Karpas-422 (cell line): Measurements from ENCODE around the gene MARCO. TPM values are rescaled to one million over a fixed set of nuclear protein-coding genes. Genes with fewer than 3 reads are reported as not detected.
"Not testable (repeated sequence)": the region's sequence is repeated elsewhere in the genome, so short reads cannot be mapped to it uniquely, and the experiment has no call there.

Experiments
- DNase-seq: peaks from one replicate; pipeline ENCODE4 v3.0.0-alpha.2; 2015
- H2AFZ ChIP-seq: fragments of 200-600 bp; sonication (generic); 2 replicates; pipeline ENCODE4 v1.6.1; 2014; ENCODE audit warnings: antibody characterized with exemption, low read length, mixed read lengths
- H3K27ac ChIP-seq: fragments of 200-600 bp; sonication (generic); 2 replicates; pipeline ENCODE4 v1.5.1; 2014; ENCODE audit warnings: mild to moderate bottlenecking, low read length, moderate library complexity
- H3K27me3 ChIP-seq: fragments of 200-600 bp; sonication (generic); 2 replicates; pipeline ENCODE4 v1.6.1; 2014; ENCODE audit warnings: low read length, mixed read lengths
- H3K36me3 ChIP-seq: fragments of 200-600 bp; sonication (generic); 2 replicates; pipeline ENCODE4 v1.6.1; 2014; ENCODE audit warnings: low read length, mixed read lengths; ENCODE audit not compliant: insufficient read depth
- H3K4me1 ChIP-seq: fragments of 200-600 bp; sonication (generic); 2 replicates; pipeline ENCODE4 v1.6.1; 2014; ENCODE audit warnings: mild to moderate bottlenecking, low read length, mixed read lengths
- H3K4me2 ChIP-seq: fragments of 200-600 bp; sonication (generic); 2 replicates; pipeline ENCODE4 v1.6.1; 2014; ENCODE audit warnings: low read length, low read depth, mild to moderate bottlenecking; ENCODE audit not compliant: poor library complexity, severe bottlenecking
- H3K4me3 ChIP-seq: fragments of 200-600 bp; sonication (generic); 2 replicates; pipeline ENCODE4 v1.5.1; 2014; ENCODE audit warnings: mild to moderate bottlenecking, antibody characterized with exemption, low read length, mixed read lengths
- H3K79me2 ChIP-seq: fragments of 200-600 bp; sonication (generic); 2 replicates; pipeline ENCODE4 v1.6.1; 2014; ENCODE audit warnings: mild to moderate bottlenecking, low read length, mixed read lengths
- H3K9ac ChIP-seq: fragments of 200-600 bp; sonication (generic); 2 replicates; pipeline ENCODE4 v1.6.0; 2014; ENCODE audit warnings: low read length
- H3K9me2 ChIP-seq: fragments of 200-600 bp; sonication (generic), shearing (Covaris generic); replicated peaks from 2 replicates; pipeline ENCODE4 v1.6.0; 2014; ENCODE audit warnings: mild to moderate bottlenecking, low read length, moderate library complexity; ENCODE audit not compliant: insufficient read depth
- H3K9me3 ChIP-seq: fragments of 300-700, 200-600 bp; sonication (generic); 2 replicates; pipeline ENCODE4 v1.6.1; 2014; ENCODE audit warnings: low read length, mixed read lengths
- H4K20me1 ChIP-seq: fragments of 200-600 bp; sonication (generic); 2 replicates; pipeline ENCODE4 v1.6.1; 2014; ENCODE audit warnings: mild to moderate bottlenecking, antibody characterized with exemption, low read length, low read depth; ENCODE audit not compliant: insufficient read depth
- total RNA-seq: library from RNA; depleted of rRNA; stranded (reverse); fragments of >200 nt; shearing (Covaris generic); gene quantifications from 2 replicates; pipeline ENCODE4 v1.2.3, GENCODE V29; 2014; ENCODE audit warnings: low replicate concordance

The MARCO gene
- total RNA-seq, 1 experiment from 2014 or later = not detected

- Histone ChIP-seq H3K4me1 (no peaks in the 10 kb centered on the region), H3K9ac (no peak overlapping the region), H3K79me2 (no peaks in the 10 kb centered on the region), H4K20me1 (no peaks in the 10 kb centered on the region), H3K27me3 (no peaks in the 10 kb centered on the region), H3K4me3 (no peak overlapping the region), H3K27ac (no peak overlapping the region), H3K9me2 (no peaks in the 10 kb centered on the region), H3K4me2 (no peak overlapping the region), H2AFZ (no peak overlapping the region), H3K9me3 (no peaks in the 10 kb centered on the region), H3K36me3 (no peaks in the 10 kb centered on the region)
- no peak for DNase-seq
These were observed 51.4 kb downstream of the MARCO start for GRCh38 chr2:118993392-118993752.

DNA sequence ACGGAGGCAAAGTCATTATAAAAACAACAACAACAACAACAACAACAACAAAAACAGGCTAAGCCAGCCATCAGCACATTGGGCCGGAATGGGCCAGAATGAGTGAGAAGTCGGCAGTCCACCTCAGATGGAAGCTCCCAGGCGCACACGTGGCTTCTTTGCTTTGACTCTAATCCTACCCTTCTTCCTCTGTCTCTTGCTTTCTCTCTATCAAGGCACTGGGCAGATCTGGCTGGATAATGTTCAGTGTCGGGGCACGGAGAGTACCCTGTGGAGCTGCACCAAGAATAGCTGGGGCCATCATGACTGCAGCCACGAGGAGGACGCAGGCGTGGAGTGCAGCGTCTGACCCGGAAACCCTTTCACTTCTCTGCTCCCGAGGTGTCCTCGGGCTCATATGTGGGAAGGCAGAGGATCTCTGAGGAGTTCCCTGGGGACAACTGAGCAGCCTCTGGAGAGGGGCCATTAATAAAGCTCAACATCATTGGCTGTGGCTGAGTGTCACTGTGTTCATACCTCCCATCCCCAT lies 52.2 kb downstream of the MARCO start:
- Histone ChIP-seq H3K27ac (no peak overlapping the region), H3K36me3 (no peaks in the 10 kb centered on the region), H3K4me1 (no peaks in the 10 kb centered on the region), H3K4me3 (no peak overlapping the region), H4K20me1 (no peaks in the 10 kb centered on the region), H3K9ac (no peak overlapping the region), H3K79me2 (no peaks in the 10 kb centered on the region), H3K27me3 (no peaks in the 10 kb centered on the region), H2AFZ (no peak overlapping the region), H3K9me2 (no peaks in the 10 kb centered on the region), H3K4me2 (no peak overlapping the region), H3K9me3 (no peaks in the 10 kb centered on the region)
- no peak for DNase-seq

DNA sequence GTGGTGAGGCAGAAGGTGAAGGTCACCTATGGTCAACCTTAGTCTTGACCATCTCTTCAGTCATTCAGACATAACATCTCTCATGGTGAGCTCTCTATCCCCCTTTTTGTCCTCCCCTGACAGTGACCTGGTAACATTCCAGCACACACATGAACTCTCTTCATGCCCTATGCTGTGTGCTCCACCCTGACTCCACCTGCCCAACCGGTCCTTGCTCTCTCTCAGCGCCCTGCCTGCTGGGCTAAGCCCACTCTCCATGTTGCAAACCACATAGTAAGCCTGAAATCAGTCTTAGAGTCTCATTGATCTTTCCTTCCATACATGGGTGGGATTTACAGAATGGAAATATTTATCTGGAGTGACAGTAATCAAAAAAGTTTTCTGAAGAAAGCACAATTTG lies 52.8 kb downstream of the MARCO start:
- Histone ChIP-seq H3K27ac (no peak overlapping the region), H3K9me2 (no peaks in the 10 kb centered on the region), H4K20me1 (no peaks in the 10 kb centered on the region), H3K79me2 (no peaks in the 10 kb centered on the region), H3K27me3 (no peaks in the 10 kb centered on the region), H3K4me3 (no peak overlapping the region), H3K9ac (no peak overlapping the region), H3K9me3 (no peaks in the 10 kb centered on the region), H3K4me1 (no peaks in the 10 kb centered on the region), H3K4me2 (no peak overlapping the region), H2AFZ (no peak overlapping the region), H3K36me3 (no peaks in the 10 kb centered on the region)
- DNase-seq = no peak

DNA sequence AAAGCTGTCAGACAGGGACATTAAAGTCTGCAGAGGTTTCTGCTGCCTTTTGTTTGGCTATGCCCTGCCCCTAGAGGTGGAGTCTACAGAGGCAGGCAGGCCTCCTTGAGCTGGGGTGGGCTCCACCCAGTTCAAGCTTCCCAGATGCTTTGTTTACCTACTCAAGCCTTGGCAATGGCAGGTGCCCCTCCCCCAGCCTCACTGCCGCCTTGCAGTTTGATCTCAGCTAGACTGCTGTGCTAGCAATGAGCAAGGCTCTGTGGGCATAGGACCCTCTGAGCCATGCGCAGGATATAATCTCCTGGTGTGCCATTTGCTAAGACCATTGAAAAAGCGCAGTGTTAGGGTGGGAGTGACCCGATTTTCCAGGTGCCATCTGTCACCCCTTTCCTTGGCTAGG lies 61.9 kb downstream of the MARCO start:
- H3K9me3 ChIP-seq, H4K20me1 ChIP-seq, DNase-seq, H3K4me1 ChIP-seq, H3K36me3 ChIP-seq, H3K4me2 ChIP-seq, H3K9me2 ChIP-seq, H2AFZ ChIP-seq, H3K27ac ChIP-seq, H3K9ac ChIP-seq, H3K27me3 ChIP-seq, H3K4me3 ChIP-seq, H3K79me2 ChIP-seq: not testable (repeated sequence)

- Histone ChIP-seq H3K4me2 (no peak overlapping the region), H3K4me1 (no peaks in the 10 kb centered on the region), H3K4me3 (no peak overlapping the region), H3K27me3 (no peaks in the 10 kb centered on the region), H3K9me3 (no peaks in the 10 kb centered on the region), H3K9ac (no peak overlapping the region), H3K9me2 (no peaks in the 10 kb centered on the region), H3K36me3 (no peaks in the 10 kb centered on the region), H3K79me2 (no peaks in the 10 kb centered on the region), H4K20me1 (no peaks in the 10 kb centered on the region), H3K27ac (no peak overlapping the region), H2AFZ (no peak overlapping the region)
- DNase-seq = no peak
These were observed 62.6 kb downstream of the MARCO start for GRCh38 chr2:119004602-119005001.

GRCh38 chr2:119005051-119005450 lies 63.1 kb downstream of the MARCO start:
- no peak overlapping the region for H3K27ac ChIP-seq
- no peak overlapping the region for H3K9ac ChIP-seq
- H3K4me3 ChIP-seq = no peak overlapping the region
- no peaks in the 10 kb centered on the region for H3K36me3 ChIP-seq
- no peaks in the 10 kb centered on the region for H4K20me1 ChIP-seq
- no peaks in the 10 kb centered on the region for H3K9me2 ChIP-seq
- no peak overlapping the region for H3K4me2 ChIP-seq
- no peaks in the 10 kb centered on the region for H3K27me3 ChIP-seq
- H2AFZ ChIP-seq = no peak overlapping the region
- no peaks in the 10 kb centered on the region for H3K79me2 ChIP-seq
- DNase-seq = no peak
- H3K4me1 ChIP-seq = no peaks in the 10 kb centered on the region
- no peaks in the 10 kb centered on the region for H3K9me3 ChIP-seq

GRCh38 chr2:119005555-119005954 lies 63.6 kb downstream of the MARCO start:
- Histone ChIP-seq H3K4me1 (no peaks in the 10 kb centered on the region), H3K9me3 (no peaks in the 10 kb centered on the region), H3K27me3 (no peaks in the 10 kb centered on the region), H4K20me1 (no peaks in the 10 kb centered on the region), H3K9ac (no peak overlapping the region), H3K4me2 (no peak overlapping the region), H3K4me3 (no peak overlapping the region), H3K36me3 (no peaks in the 10 kb centered on the region), H3K9me2 (no peaks in the 10 kb centered on the region), H3K79me2 (no peaks in the 10 kb centered on the region), H2AFZ (no peak overlapping the region), H3K27ac (no peak overlapping the region)
- DNase-seq = no peak

DNA sequence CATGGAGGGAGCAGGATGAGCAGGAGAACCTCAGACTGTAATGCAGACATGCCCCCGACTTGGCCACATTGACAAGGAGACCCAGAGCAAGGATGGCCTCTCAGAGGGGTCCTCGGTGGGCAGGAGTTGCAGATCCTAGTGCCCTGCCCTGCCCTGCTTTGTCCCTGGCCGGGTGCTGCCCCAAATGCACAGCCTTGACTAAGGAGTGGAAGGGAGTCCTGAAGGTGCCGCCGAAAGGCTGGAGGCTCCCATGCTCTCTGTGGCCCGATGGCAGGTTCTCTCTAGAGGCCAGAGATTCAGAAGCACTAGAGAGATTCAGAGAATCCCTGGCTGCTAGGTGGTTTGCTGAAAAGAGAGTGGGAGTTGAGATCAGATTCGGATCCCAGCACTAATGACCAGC lies 64.4 kb downstream of the MARCO start:
- H3K79me2 ChIP-seq = no peaks in the 10 kb centered on the region

GRCh38 chr2:119008108-119008507 lies 66.1 kb downstream of the MARCO start:
- Histone ChIP-seq H3K9ac (no peak overlapping the region), H3K9me2 (no peaks in the 10 kb centered on the region), H3K4me1 (no peaks in the 10 kb centered on the region), H3K79me2 (no peaks in the 10 kb centered on the region), H3K4me2 (no peak overlapping the region), H3K4me3 (no peak overlapping the region), H3K27ac (no peak overlapping the region), H3K9me3 (no peaks in the 10 kb centered on the region), H2AFZ (no peak overlapping the region), H3K36me3 (no peaks in the 10 kb centered on the region), H3K27me3 (no peaks in the 10 kb centered on the region), H4K20me1 (no peaks in the 10 kb centered on the region)
- peak; percentile 43 for DNase-seq

More for the DNA sequence above, 64.4 kb downstream of the MARCO start:
- H3K4me3 ChIP-seq = no peak overlapping the region
- no peaks in the 10 kb centered on the region for H4K20me1 ChIP-seq
- no peaks in the 10 kb centered on the region for H3K4me1 ChIP-seq
- H3K27me3 ChIP-seq = no peaks in the 10 kb centered on the region
- H3K4me2 ChIP-seq = no peak overlapping the region
- H3K9ac ChIP-seq = no peak overlapping the region
- H3K27ac ChIP-seq = no peak overlapping the region
- no peaks in the 10 kb centered on the region for H3K9me3 ChIP-seq
- no peaks in the 10 kb centered on the region for H3K9me2 ChIP-seq
- H3K36me3 ChIP-seq = no peaks in the 10 kb centered on the region
- no peak overlapping the region for H2AFZ ChIP-seq
- no peak for DNase-seq
